Fibroblast of the conjunctiva (primary cell): ENCODE results near the gene IST1.
A peak's percentile ranks its signal among the peaks of the same experiment; 100 is the strongest.
"Not testable (repeated sequence)": the region's sequence is repeated elsewhere in the genome, so short reads cannot be mapped to it uniquely, and the experiment has no call there.

Experiments used
- DNase-seq: peaks from one replicate; pipeline ENCODE4 v3.0.0-alpha.2; 2010; ENCODE audit warnings: low read depth

IST1 gene

DNA sequence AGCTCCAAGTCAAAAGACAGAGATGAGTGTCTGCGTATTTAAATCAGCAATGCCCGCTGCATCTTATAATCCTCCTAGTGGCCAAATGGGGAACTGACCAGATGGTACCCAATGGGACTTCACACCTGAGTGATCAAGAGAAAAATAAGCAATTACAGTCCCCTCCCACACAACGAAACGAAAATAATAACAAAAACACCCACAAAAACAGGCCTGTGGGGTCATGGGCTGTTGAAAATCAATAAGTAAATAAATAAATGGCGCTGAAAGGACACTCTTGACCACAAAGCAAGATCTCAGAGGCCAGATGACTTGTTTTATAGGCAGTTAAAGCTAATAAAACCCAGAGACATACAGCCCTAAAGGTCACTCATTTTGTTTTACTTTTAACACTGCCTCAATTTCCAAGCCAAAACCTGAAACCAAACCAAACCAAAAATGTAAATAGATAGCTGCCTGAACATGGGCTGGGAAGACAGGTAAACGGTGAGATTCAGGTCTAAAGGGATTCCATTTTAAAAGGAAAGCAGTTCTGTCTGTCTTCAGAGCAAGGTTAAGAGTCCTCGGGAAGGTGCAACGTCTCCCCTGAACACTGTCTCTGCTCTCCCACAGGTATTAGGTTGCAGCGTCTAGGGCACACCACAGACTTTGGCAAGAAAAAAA, 12.7 kb upstream of the IST1 start:
- peak; percentile 53 for DNase-seq

DNA sequence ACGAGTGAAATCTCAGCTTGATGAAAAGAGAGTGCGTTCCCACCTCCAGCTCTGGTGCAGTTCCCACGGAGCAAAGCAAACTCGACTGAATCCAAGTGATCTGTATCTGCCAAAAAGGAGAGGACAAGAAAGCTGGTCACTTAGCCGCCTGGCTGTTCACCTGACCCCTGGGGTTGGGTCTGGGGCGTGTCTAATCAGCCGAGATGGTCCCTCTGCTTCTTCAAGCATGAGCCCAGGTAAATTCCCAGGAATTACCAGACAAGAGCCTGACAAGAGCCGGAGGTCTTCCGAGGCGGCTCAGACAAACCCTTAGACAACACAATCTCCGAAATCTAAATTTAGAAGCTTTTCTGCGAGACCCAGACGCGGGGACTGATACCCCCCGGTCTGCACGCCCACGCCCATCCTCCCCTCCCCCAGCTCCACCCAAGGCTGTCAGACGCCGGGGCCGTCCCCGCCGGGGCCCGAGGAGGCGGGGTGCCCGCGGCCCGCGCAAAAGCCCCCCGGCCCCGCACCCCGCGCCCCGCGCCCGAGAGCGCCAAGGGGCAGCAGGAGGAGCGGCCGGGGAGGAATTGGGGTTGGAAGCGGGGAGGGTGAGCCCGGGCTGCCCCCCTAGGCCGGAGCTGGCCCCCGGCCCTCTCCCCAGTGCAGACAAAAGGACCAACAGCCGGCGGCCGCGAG, 12.0 kb upstream of the IST1 start:
- DNase-seq = no peak

DNA sequence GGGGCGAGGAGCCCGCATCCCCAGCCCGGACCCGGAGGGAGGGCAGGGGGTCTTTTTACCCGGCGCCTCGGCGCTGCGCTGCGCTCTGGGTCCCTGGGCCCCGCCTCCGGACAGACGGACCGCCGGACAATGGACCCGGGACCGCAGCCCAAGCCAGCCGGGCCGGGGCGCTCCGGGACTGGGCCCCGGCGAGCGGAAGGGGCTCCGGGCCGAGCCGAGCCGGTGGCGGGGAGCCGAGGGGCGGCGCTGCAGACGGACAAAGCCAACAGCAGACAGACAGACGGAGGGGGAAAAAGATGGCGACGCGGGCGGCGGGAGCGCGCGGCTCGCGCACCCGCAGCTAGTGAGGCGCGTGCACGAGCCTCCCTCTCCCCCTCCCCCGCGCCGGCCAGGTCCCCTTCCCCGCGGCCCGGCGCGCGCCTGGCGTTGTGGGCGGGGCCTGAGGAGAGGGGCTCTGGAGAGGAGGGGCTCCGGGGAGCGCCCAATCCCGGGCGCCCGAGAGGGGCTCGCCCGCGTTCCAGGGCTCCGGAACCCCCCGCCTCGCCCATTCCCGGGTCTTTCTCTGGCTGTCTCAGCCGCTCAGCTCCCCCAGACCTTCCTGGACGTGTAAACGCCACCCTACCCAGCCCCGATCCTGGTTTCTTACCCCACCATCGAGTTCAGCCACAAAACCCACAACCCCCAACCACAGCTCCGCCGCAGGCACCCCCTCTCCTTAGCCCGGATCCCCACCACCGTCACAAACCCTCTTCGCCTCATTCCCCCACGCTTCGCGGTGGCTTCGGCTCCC, 11.3 kb upstream of the IST1 start, which contains the start of gene ZNF821:
Gene ZNF821 (minus strand): TSS at position 334 of the 790 bp plus-strand sequence. CDS start 4,236 bp downstream, outside the sequence.
- peak; percentile 34 for DNase-seq

DNA sequence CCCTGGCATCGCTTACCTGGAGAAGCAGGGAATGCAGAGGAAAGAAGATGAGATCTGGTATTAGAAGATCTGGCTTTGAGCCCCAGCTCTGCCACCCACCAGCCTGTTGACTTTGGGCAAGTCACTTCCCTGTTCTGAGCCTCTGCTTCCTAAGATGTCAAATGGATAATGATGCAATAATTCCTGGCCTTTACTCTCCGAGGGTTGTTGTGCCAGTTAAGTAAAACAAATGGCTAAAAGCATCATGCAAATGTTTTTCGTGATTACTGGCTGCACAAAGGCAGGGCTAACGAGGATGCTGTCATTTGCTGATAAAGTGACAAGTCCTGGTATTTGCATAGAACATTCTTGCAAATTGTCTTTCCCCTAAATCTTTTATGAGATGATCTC, 10.1 kb upstream of the IST1 start:
- no peak for DNase-seq

DNA sequence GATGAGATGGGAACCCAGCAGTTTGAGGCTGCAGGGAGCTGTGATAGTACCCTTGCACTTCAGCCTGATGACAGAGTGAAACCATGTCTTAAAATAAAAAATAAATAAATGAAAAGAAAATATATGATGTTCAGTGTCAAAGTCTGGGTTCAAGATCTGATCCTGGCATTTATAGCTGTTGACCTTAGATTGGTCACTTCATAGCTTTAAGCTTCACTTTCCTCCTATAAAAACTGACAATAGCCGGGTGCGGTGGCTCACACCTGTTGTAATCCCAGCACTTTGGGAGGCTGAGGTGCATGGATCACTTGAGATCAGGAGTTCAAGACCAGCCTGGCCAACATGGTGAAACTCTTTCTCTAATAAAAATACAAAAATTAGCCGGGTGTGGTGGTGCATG, 6.2 kb upstream of the IST1 start:
- no peak for DNase-seq

DNA sequence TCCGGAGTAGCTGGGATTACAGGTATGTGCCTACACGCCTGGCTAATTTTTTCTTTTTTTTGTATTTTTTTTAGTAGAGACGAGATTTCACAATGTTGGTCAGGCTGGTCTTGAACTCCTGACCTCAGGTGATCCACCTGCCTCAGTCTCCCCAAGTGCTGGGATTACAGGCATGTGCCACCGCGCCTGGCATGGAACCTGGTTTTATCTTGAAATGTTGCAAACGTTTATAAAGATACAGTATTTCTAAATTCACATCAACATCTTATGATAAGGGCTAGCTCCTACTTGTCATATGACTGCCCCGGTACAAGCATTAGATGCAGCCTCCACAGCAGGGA, 1.5 kb upstream of the IST1 start:
- DNase-seq = no peak

DNA sequence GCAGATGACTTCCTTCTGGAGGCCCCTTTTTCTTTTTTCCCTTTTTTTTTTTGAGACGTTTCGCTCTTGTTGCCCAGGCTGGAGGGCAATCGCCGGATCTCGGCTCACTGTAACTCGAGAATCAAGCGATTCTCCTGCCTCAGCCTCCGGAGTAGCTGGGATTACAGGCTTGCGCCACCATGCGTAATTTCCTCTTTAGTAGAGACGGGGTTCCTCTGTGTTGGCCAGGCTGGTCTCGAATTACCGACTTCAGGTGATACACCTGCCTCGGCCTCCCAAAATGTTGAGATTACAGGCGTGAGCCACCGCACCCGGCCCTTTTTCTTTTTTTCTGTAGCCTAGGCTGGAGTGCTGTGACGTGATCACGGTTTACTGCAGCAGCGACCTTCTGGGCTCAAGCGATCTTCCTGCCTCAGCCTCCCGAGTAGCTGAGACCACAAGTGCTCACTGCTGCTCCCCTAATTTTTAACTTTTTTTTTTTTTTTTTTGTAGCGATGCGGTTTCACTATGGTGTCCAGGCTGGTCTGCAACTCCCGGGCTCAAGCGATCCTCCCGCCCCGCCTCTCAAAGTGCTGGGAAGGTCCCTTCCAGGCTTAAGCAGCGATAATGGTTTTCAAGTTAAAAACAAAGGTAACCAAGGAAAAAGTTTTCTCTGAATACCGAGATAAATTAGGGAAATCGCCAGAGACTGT, 956 bp upstream of the IST1 start:
- no peak for DNase-seq

DNA sequence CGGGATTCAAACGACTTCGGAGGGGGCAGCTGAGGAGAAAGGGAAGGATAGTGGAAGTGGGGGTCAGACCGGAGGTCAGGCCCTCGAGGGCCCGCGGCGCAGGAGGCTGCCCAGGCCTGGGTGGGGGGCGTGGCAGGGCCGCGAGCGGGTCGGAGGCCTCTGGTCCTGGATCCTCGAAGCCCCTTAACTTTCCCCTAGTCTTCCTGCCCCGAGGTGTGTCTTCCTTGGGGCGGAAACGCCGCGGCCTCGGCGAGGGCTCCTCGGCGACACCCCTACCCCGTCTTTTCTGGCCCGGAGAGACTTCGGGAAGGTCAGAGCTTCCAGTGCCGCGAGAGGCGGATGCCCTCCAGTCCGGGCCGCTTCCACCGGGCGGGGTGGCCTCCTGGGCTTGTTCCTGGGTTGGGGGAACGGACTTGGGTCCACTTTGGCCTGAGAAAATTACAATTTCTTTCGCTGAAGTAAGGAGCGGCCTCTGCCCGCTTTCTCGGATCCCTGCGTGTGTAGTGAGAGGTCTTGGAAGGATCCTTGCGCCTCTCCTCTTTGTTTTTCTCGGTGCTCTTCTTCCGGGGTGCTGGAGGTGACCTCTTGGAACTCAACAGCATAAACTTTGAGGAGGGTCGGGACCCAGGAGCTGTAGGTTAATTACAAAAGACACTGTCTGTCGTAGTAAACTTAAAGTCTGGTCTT, 491 bp downstream of the IST1 start:
- DNase-seq = no peak

DNA sequence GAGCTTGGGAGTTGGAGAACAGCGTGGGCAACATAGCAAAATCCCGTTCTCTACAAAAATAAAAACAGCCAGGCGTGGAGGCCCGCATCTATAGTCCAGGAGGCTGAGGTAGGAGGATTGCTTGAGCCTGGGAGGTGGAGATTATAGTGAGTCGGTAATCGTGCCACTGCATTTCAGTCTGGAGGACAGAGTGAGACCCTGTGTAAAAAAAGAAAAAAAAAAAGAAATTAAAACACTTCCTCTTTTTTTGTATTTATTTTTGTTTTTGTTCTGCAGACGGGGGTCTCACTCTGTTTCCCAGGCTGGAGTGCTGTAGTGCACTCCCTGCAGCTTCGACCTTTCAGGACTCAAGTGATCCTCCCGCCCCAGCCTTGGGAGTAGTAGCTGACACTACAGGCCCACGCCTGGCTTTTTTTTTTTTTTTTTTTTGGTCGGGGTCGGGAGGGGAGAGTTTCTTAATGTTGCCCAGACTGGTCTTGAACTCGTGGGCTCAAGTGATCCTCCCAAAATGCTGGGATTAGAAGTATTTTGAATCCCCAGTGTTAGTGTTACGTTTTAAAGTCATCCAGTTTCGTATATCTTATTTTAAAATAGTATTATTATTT, 1.5 kb downstream of the IST1 start:
- no peak for DNase-seq

DNA sequence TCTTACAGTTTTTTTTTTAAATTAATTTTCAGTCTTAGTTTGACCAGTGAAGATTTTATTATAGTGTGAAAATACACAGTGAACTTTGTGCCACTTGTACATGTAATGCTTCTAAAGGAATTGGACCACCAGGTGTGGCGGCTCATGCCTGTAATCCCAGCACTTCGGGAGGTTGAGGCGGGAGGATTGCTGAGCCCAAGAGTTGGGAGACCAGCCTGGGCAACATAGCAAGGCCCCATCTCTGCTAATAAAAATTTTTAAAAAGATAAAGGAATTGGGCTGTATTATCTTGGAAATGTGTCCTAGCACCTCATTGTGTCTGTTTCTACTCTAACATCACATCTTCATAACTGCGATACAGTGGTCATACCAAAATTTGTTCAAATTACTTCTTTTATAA, 3.8 kb downstream of the IST1 start:
- DNase-seq = no peak

DNA sequence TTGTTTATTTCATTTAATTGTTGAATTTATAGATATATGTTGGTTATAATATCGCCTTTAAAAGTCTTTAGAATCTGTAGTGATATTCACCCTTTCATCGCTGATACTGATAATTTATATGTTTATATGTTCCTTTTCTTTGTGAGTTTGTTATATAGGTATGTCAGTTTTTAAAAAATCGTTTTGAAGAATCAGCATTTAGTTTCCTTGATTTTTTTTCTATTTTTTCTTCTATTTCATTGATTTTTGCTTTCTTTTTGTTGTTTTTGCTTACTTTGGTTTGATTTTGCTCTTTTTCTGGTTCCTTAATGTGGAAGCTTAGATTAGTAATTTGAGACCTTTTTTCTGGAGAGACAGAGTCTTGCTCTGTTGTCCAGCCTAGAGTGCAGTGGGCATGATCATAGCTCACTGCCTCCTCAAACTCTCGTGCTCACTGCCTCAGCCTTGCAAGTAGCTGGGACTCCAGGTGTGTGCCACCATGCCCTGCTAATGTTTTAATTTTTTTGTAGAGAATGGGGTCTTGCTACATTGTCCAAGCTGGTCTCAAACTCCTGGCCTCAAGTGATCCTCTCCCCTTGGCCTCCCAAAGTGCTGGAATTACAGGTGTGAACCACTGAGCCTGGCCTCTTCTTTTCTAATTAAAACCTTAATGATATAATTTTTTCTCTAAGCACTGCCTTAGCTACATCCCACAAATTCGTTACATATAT, 7.5 kb downstream of the IST1 start:
- no peak for DNase-seq

DNA sequence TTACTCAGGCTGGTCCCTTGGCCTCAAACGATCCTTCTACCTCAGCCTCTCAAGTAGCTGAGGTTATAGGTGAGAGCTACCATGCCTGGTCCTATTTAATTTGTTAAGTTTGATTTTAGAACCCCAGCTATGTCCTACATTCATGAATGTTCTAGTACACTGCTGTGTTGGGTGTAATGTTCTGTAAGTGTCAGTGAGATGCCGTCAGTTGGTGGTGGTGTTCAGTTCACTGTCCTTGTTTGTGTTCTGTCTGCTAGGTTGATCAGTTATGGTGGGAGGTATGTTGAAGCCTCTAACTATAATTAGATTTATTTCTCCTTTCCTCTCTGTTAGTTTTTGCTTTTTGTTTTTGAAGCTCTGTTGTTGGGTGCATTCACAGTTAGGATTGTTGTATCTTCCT, 8.3 kb downstream of the IST1 start:
- DNase-seq = no peak

DNA sequence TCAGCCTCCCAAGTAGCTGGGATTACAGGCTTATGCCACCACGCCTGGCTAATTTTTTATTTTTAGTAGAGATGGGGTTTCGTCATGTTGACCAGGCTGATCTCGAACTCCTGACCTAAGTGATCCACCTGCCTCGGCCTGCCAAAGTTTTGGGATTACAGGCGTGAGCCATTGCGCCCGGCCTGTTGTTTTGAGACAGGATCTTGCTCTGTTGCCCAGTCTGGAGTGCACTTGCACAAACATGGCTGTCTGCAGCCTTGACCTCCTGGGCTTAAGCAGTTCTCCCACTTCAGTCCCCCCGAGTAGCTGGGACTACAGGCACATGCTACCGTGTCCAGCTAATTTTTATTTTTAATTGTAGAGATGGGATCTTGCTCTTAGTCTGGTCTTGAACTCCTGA, 8.9 kb downstream of the IST1 start:
- DNase-seq = no peak

DNA sequence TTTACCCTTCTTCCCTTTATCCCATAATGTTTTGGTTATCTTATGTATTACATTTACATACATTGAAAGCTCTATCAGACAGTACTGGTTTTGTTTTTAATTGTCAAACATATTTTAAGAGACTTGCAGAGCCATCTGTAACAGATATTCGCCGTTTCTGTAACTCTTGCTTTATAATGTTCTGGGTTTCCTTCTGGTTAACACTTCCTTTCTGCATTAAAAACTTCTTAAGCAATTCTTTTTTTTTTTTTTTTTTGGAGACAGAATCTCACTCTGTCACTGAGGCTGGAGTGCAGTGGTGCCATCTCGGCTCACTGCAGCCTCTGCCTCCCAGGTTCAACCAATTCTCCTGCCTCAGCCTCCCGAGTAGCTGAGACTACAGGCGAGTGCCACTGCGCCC, 10.4 kb downstream of the IST1 start:
- DNase-seq = not testable (repeated sequence)

DNA sequence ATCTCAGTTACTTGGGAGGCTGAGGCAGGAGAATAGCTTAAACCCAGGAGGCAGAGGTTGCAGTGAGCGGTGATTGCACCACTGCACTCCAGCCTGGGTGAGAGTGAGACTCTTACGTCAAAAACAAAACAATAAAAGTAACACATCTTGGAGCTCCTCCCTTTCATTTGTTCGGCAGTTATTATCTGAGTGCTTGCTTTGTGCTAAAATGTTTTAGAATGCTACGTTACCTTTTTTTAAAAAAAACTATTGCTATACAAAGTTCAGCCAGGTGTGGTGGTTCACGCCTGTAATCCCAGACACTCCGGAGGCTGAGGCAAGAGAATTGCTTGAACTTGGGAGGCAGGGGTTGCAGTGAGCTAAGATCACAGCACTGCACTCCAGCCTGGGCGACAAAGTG, 15.8 kb downstream of the IST1 start:
- no peak for DNase-seq

DNA sequence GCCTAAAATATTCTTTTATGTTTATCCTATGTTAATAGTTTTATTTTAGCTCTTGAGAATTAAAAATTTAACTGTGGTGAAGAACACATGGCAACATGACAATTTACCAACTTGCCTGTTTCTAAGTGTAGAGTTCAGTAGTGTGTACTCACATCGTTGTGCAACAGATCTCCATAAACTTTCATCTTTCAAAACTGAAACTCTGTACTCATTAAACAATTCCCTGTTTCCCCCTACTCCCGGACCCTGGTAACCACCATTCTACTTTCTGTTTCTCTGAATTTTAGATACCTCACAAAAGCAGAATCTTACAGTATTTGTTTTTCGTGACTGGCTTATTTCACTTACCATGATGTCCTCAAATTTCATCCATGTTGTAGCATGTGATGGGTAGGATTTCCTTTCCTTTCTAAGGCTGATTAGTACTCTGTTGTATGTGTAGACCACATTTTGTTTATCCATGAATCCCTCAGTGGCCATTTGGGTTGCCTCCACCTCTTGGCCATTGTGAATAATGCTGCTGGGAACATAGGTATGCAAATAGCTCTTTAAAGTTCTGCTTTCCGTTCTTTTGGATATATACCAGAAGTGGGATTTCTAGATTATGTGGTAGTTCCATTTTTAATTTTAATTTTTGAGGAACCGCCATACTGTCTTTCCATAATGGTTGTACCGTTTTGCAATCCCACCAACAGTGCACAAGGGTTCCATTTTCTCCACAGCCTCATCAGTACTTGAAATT, 17.4 kb downstream of the IST1 start:
- DNase-seq = no peak

DNA sequence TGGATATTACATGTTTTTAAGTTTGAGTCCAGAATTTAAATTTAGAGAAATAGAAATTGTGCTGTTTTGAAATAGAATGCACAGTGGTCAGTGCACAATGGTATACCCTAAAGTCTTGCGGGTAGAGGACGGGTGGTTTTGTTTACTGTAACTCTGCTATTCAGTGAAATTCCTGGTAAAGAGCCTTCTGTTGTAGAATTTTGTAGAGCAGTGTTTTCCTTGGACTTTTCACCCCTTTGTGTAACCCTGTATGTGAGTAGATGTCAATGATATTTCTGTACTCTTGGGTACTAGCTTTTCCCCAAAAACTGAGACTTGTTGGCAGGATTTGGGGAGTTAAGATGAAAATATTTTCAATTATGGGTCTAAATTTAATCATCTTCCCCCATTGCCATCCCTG, 19.5 kb downstream of the IST1 start:
- DNase-seq = no peak

DNA sequence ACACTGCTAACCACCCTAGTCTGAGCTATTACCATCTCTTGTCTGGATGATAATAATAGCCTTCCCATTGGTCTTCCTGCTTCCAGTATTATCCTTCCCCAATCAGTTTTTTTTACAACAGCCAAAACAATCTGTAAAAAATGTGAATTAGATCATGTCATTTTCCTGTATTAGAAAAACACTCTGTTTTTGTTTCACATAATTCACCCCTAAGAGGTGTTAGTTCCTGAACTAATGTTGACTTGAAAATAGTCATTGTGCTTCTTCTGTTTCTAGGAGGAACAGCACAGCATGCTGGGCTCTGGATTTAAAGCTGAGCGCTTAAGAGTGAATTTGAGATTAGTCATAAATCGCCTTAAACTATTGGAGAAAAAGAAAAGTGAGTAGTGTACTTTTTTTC, 20.0 kb downstream of the IST1 start:
- no peak for DNase-seq

DNA sequence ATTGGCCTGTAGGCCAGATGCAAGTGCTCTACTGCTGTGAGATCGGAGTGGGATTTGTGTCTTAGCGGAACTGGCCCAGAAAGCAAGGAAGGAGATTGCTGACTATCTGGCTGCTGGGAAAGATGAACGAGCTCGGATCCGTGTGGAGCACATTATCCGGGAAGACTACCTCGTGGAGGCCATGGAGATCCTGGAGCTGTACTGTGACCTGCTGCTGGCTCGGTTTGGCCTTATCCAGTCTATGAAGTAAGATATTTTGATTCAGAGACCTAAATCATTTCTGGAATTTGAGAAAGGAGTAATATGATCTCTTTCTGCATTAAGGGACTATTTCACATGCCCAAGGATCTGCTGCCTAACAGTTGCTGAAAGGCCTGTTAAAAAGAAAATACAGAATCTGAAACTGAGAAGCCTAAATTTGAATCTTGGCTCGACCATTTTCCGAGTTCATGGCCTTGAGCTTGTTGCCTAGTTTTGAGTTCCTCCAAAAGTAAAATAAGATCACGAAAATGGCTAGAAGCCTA, 21.1 kb downstream of the IST1 start:
- DNase-seq = no peak

DNA sequence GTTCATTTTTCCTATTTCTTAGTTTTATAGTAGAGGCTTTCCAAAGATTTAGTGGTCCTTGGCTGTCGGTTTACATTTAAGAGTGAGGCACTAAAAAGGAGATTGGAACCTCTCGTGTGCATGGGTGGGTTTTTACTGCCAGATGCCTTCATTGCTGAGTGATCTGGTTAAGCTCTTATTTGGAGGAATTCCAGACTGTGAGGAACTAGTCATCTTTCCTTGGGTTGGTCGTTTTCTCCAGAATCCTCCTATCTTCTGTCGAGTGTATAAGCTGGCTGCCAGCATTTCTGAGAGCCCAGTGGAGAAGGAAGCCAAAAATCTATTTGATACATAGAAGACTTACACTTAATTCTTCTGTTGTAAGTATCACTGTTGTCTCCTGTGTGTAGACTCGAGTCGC, 22.6 kb downstream of the IST1 start:
- peak; percentile 65 for DNase-seq
